Panc1 (cell line): ENCODE measurements around the gene ZRANB3.

Experiments
- CTCF ChIP-seq: fragments of 450-650 bp; IDR thresholded peaks from 2 replicates; pipeline ENCODE4 v1.5.1; 2017; ENCODE audit warnings: mild to moderate bottlenecking
- POLR2AphosphoS5 ChIP-seq: IDR thresholded peaks from 2 replicates; pipeline ENCODE4 v1.6.1; 2012; ENCODE audit warnings: mild to moderate bottlenecking, low read depth, low read length, moderate library complexity
- SIN3A ChIP-seq: IDR thresholded peaks from 2 replicates; pipeline ENCODE4 v1.6.1; 2012; ENCODE audit warnings: low read depth, mild to moderate bottlenecking, low read length, moderate library complexity, borderline replicate concordance; ENCODE audit not compliant: insufficient read depth
- TF ChIP-seq, protein P1 (sequence below), 2 experiments: IDR thresholded peaks; 2 replicates each; pipeline ENCODE4 v1.6.1; 2011 to 2012; ENCODE audit warnings: low read depth in 2 of 2, control low read depth in 1 of 2, low read length in 1 of 2, mild to moderate bottlenecking in 1 of 2, moderate library complexity in 1 of 2; ENCODE audit not compliant: insufficient read depth in 1 of 2

GRCh38 chr2:135189148-135189547 lies 341.9 kb downstream of the ZRANB3 start:
- TF ChIP-seq CTCF, result no peak
- TF ChIP-seq, protein P1, sequence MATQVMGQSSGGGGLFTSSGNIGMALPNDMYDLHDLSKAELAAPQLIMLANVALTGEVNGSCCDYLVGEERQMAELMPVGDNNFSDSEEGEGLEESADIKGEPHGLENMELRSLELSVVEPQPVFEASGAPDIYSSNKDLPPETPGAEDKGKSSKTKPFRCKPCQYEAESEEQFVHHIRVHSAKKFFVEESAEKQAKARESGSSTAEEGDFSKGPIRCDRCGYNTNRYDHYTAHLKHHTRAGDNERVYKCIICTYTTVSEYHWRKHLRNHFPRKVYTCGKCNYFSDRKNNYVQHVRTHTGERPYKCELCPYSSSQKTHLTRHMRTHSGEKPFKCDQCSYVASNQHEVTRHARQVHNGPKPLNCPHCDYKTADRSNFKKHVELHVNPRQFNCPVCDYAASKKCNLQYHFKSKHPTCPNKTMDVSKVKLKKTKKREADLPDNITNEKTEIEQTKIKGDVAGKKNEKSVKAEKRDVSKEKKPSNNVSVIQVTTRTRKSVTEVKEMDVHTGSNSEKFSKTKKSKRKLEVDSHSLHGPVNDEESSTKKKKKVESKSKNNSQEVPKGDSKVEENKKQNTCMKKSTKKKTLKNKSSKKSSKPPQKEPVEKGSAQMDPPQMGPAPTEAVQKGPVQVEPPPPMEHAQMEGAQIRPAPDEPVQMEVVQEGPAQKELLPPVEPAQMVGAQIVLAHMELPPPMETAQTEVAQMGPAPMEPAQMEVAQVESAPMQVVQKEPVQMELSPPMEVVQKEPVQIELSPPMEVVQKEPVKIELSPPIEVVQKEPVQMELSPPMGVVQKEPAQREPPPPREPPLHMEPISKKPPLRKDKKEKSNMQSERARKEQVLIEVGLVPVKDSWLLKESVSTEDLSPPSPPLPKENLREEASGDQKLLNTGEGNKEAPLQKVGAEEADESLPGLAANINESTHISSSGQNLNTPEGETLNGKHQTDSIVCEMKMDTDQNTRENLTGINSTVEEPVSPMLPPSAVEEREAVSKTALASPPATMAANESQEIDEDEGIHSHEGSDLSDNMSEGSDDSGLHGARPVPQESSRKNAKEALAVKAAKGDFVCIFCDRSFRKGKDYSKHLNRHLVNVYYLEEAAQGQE (IDR thresholded peaks at IDR 0.05; ENCODE audit: insufficient read depth in 1 of 2, low read depth in 2 of 2, low read length in 1 of 2), result no peak
- no peak for TF ChIP-seq POLR2AphosphoS5
- TF ChIP-seq SIN3A, result no peak
